CD4-positive, alpha-beta T cell (primary cell): Measurements from ENCODE around the gene CHCHD4. TPM values are rescaled to one million over a fixed set of nuclear protein-coding genes. Genes with fewer than 3 reads are reported as not detected.
A peak's percentile ranks its signal among the peaks of the same experiment; 100 is the strongest.

Experiments used
- ATAC-seq: fragments of 200-7000 bp; cut with Tn5 transposase; one replicate; pipeline ENCODE4 v1.10.0; 2022; ENCODE audit warnings: mild to moderate bottlenecking; ENCODE audit not compliant: poor library complexity
- CTCF ChIA-PET: fragments of 350-600 bp; sonication (Branson Sonifier 250); formaldehyde crosslinking; loops from one replicate; lab custom pipeline; 2021; ENCODE audit warnings: antibody characterized with exemption, inconsistent platforms; lab: Charles Lee
- POLR2A ChIA-PET: fragments of 350-600 bp; sonication (Branson Sonifier 250); formaldehyde crosslinking; loops from one replicate; lab custom pipeline; 2021; ENCODE audit warnings: antibody characterized with exemption, inconsistent platforms; lab: Charles Lee
- DNase-seq, 14 experiments: peaks; one replicate each; pipeline ENCODE4 v3.0.0-alpha.2; 2013 to 2020; ENCODE audit warnings: mixed read lengths in 2 of 14
- H3K27ac ChIP-seq, 2 donors: one replicate each; pipeline versions ENCODE4 v1.5.1 to v1.7.0; 2013; ENCODE audit warnings: low read length in 2 of 2, low read depth in 1 of 2, mild to moderate bottlenecking in 1 of 2
- H3K27me3 ChIP-seq, 2 experiments: 1 replicate in 1 of 2; 2 replicates in 1 of 2; pipeline versions ENCODE4 v1.6.1 to v1.7.0; 2013; ENCODE audit warnings: low read length in 2 of 2, control low read depth in 1 of 2, mild to moderate bottlenecking in 1 of 2, moderate library complexity in 1 of 2; ENCODE audit not compliant: insufficient read depth in 2 of 2, control insufficient read depth in 1 of 2
- H3K36me3 ChIP-seq: one replicate; pipeline ENCODE4 v1.6.1; 2013; ENCODE audit warnings: low read length, control low read depth; ENCODE audit not compliant: insufficient read depth
- H3K4me1 ChIP-seq: one replicate; pipeline ENCODE4 v1.6.1; 2013; ENCODE audit warnings: low read length, control low read depth; ENCODE audit not compliant: insufficient read depth
- H3K4me3 ChIP-seq: one replicate; pipeline ENCODE4 v1.5.1; 2013; ENCODE audit warnings: mild to moderate bottlenecking, low read length, moderate library complexity
- H3K9me3 ChIP-seq, 2 experiments: 1 replicate in 1 of 2; 2 replicates in 1 of 2; pipeline versions ENCODE4 v1.6.1 to v1.7.0; 2013; ENCODE audit warnings: low read length in 2 of 2, mild to moderate bottlenecking in 2 of 2, control low read depth in 1 of 2, moderate library complexity in 1 of 2; ENCODE audit not compliant: control insufficient read depth in 1 of 2, insufficient read depth in 1 of 2
- H3K27ac Mint-ChIP-seq: one replicate; pipeline ENCODE4 v1.8.0; 2020; ENCODE audit warnings: mixed read lengths
- H3K27me3 Mint-ChIP-seq: one replicate; pipeline ENCODE4 v1.8.0; 2021; ENCODE audit warnings: mixed read lengths
- H3K36me3 Mint-ChIP-seq: one replicate; pipeline ENCODE4 v1.8.0; 2021; ENCODE audit warnings: low read depth, mixed read lengths
- H3K4me1 Mint-ChIP-seq: one replicate; pipeline ENCODE4 v1.8.0; 2021; ENCODE audit warnings: low read depth, mixed read lengths
- H3K4me3 Mint-ChIP-seq: one replicate; pipeline ENCODE4 v1.8.0; 2020; ENCODE audit warnings: mild to moderate bottlenecking, mixed read lengths
- H3K9me3 Mint-ChIP-seq: one replicate; pipeline ENCODE4 v1.8.0; 2020; ENCODE audit warnings: mixed read lengths
- intact Hi-C, 2 experiments: fragments of 100-400 bp; cut with DNase I in 1 of 2; cut with micrococcal nuclease in 1 of 2; formaldehyde crosslinking; loops; one replicate each; pipeline versions ENCODE4 v1.15.1 to v1.9.0; 2023 to 2025; cut with DNase I, micrococcal nuclease
- polyA plus RNA-seq, 2 donors: library from polyadenylated mRNA; unstranded; fragments of 120-200 nt; gene quantifications; one replicate each; pipeline ENCODE4 v1.2.1, GENCODE V29; 2013
- total RNA-seq, 174 experiments: library from RNA in 2 of 174; stranded (reverse) in 2 of 174; gene quantifications; one replicate each; pipeline ENCODE4 v1.2.3 and lab custom pipeline; 2021 to 2026
- TF ChIP-seq, protein P1 (sequence below): fragments of 200-600 bp; IDR thresholded peaks from one replicate; pipeline ENCODE4 v1.8.0; 2022; ENCODE audit warnings: antibody characterized with exemption, mild to moderate bottlenecking

The CHCHD4 gene
- total RNA-seq (1 to 10 TPM in 1 of 2 experiments, under 1 TPM in 1; 0.50 to 1.1 TPM), total RNA-seq (lab: John Stamatoyannopoulos, UW) (3.1 to 41.6 (median 10.0) reads per million in 172 experiments)
- polyA plus RNA-seq (2013, experiment 1 of 2), result 9.0 TPM
- polyA plus RNA-seq (2013, experiment 2 of 2), result 9.0 TPM

DNA sequence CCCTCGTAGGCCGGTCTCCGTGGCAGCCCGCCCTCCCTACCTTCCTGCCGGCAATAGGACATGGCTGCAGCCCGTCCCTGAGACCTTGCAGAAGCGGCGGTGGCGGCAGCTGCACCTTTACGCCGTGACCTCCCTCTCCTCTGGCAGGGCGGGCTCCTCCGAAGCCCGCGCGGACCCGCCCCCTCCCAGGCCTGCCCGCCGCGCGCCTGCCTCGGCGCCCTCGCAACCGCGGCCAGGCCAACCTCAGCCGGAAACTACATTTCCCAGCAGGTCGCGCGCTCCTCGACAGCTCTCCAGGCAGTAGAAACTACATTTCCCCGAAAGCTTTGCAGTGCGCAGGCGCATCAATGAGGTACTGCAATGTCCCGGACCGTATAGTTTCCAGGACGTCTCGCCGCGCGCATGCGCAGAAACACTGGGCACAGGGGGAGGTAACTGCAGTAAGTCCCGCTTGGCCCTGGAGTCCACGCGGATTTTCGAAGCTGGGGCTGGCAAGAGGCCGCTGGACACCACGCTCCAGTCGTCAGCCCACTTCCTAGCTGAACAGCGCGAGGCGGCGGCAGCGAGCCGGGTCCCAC, at the start of gene CHCHD4, which contains the start of gene TMEM43:
Gene CHCHD4 (minus strand): TSS at position 256 of the 578 bp plus-strand sequence. CDS start 194 bp downstream, at position 62.
Gene TMEM43 (plus strand): TSS at position 438 of the 578 bp plus-strand sequence. CDS start 142 bp downstream, outside the sequence.
- H3K4me3 Mint-ChIP-seq, result peak within 1 kb of the TSS; percentile 97
- TF ChIP-seq, protein P1, sequence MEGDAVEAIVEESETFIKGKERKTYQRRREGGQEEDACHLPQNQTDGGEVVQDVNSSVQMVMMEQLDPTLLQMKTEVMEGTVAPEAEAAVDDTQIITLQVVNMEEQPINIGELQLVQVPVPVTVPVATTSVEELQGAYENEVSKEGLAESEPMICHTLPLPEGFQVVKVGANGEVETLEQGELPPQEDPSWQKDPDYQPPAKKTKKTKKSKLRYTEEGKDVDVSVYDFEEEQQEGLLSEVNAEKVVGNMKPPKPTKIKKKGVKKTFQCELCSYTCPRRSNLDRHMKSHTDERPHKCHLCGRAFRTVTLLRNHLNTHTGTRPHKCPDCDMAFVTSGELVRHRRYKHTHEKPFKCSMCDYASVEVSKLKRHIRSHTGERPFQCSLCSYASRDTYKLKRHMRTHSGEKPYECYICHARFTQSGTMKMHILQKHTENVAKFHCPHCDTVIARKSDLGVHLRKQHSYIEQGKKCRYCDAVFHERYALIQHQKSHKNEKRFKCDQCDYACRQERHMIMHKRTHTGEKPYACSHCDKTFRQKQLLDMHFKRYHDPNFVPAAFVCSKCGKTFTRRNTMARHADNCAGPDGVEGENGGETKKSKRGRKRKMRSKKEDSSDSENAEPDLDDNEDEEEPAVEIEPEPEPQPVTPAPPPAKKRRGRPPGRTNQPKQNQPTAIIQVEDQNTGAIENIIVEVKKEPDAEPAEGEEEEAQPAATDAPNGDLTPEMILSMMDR, result no peak
- peak within 1 kb of the TSS; percentile 91 for H3K27ac Mint-ChIP-seq
- H3K4me1 Mint-ChIP-seq, result peaks cover 73% of the 10 kb centered on the region
- ChIA-PET CTCF (interaction anchor here (0.7 to 4.1 kb wide), 6 partner anchors 10 to 244 kb away, joined by 3 to 44 read pairs (median 8); partner anchors contain the start of genes LSM3, WNT7A and XPC), POLR2A (interaction anchor here (0.5 to 4.5 kb wide), 27 partner anchors 8 to 1641 kb away, joined by 3 to 129 read pairs (median 6); partner anchors contain the start of genes CCDC174, HDAC11, LSM3 and RBSN)
- Histone ChIP-seq H3K27ac (peak within 1 kb of the TSS; percentile 76 to 86), H3K4me1 (peaks cover 53% of the 10 kb centered on the region), H3K27me3 (no peaks in the 10 kb centered on the region), H3K36me3 (peaks cover 27% of the 10 kb centered on the region), H3K4me3 (peak within 1 kb of the TSS; percentile 96), H3K9me3 (no peaks in the 10 kb centered on the region)
- no peaks in the 10 kb centered on the region for H3K27me3 Mint-ChIP-seq
- H3K9me3 Mint-ChIP-seq, result no peaks in the 10 kb centered on the region
- ATAC-seq (peak; percentile 89), DNase-seq (peak; percentile 94 to 100 (median 98))
- H3K36me3 Mint-ChIP-seq, result peaks cover 61% of the 10 kb centered on the region
- intact Hi-C loops, result loop anchor here (1.0 to 10.0 kb wide), 10 partner anchors 18 to 940 kb away; partner anchors contain the start of genes LSM3 (in 2 of the 2), XPC (in 2 of the 2), CCDC174 (in 1 of the 2) and HDAC11 (in 1 of the 2)

DNA sequence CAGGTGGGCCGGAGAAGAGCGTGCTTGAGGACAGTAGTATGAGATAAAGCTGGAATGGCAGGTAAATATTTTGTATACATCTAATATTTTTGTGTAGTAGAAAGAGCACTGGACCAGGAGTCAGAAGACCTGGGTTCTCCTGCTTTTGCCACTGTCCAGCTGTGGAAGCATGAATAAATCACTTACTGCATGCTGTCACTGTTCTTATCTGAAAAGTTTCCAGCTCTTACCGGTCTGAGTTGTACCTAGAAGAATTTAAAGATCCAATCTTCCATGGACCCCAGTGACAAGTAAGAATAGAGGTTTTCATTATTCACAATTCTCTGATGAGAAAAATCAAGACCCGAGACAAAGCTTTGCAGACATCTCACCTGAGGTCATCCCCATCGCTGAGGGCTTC, 47.8 kb upstream of the CHCHD4 start:
- intact Hi-C loops, result loop anchor here (10.0 kb wide), 5 partner anchors 262 to 772 kb away; partner anchors contain the start of genes NR2C2 (in 1 of the 2) and NUP210 (in 1 of the 2)
- ATAC-seq, result no peak
- no peaks in the 10 kb centered on the region for H3K27me3 Mint-ChIP-seq
- no peaks in the 10 kb centered on the region for H3K27me3 ChIP-seq
- H3K27ac Mint-ChIP-seq, result no peak overlapping the region
- DNase-seq, result no peak
- peaks cover 71% of the 10 kb centered on the region for H3K36me3 Mint-ChIP-seq
- ChIA-PET POLR2A (no interaction called here), CTCF (no interaction called here)
- H3K36me3 ChIP-seq, result peaks cover 54% of the 10 kb centered on the region
- TF ChIP-seq, protein P1, result no peak
- no peaks in the 10 kb centered on the region for H3K9me3 Mint-ChIP-seq
- peaks cover 78% of the 10 kb centered on the region for H3K4me1 Mint-ChIP-seq
- H3K9me3 ChIP-seq, result no peaks in the 10 kb centered on the region
- H3K27ac ChIP-seq, result no peak overlapping the region
- no peak overlapping the region for H3K4me3 ChIP-seq
- H3K4me1 ChIP-seq, result peaks cover 37% of the 10 kb centered on the region
- H3K4me3 Mint-ChIP-seq, result no peak overlapping the region

DNA sequence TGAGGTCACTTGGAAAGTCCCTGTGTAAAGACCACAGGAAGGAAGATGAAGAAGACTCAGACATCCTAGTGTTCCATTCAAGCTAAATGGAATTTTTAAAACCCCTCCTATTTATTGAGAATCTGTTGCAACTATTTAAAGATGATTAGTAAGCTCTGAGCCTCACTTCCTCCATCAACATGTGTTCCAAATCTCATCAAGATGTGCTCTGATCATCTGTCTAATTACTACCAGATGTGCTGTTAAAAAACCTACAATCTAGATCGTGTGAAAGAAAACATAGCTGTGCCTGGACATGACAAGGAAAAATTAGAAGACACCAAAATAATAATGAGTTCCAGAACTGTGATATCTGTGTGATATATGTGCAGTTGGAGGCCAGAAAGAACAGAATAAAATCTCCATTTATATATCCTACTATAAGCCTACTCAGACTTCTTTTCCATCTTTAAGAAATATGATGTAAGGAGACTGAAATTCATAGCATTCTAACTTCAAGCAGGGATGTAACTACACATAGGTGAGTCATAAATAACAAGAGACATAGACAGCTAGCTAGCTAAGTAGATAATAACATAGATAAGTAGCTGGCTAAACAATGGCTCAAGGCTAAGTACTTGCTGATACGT, 46.0 kb upstream of the CHCHD4 start:
- ChIA-PET CTCF (no interaction called here), POLR2A (interaction anchor here (0.8 to 1.5 kb wide), 4 partner anchors 8 to 46 kb away, joined by 3 to 7 read pairs (median 3); partner anchors contain the start of genes CHCHD4, LSM3, TMEM43 and XPC)
- Histone ChIP-seq H3K27me3 (no peaks in the 10 kb centered on the region), H3K36me3 (peaks cover 72% of the 10 kb centered on the region), H3K27ac (no peak overlapping the region), H3K9me3 (no peaks in the 10 kb centered on the region), H3K4me1 (peaks cover 20% of the 10 kb centered on the region), H3K4me3 (no peak overlapping the region)
- TF ChIP-seq, protein P1, result no peak
- H3K27ac Mint-ChIP-seq, result no peak overlapping the region
- no peaks in the 10 kb centered on the region for H3K27me3 Mint-ChIP-seq
- no peak overlapping the region for H3K4me3 Mint-ChIP-seq
- no peaks in the 10 kb centered on the region for H3K9me3 Mint-ChIP-seq
- H3K4me1 Mint-ChIP-seq, result peaks cover 69% of the 10 kb centered on the region
- intact Hi-C loops, result loop anchor here (10.0 kb wide), 5 partner anchors 264 to 774 kb away; partner anchors contain the start of genes NR2C2 (in 1 of the 2) and NUP210 (in 1 of the 2)
- H3K36me3 Mint-ChIP-seq, result peaks cover 83% of the 10 kb centered on the region
- ATAC-seq, result no peak
- no peak for DNase-seq
